Stimulated activated CD8-positive, alpha-beta memory T cell treated with anti-CD3 and anti-CD28 coated beads, Interleukin-12 subunit alpha, Interleukin-12 subunit beta, amount 100 ng/mL, for 1 hour (primary cell): ENCODE data around the gene C1QL2.

Experiments used
- DNase-seq: peaks from one replicate; pipeline ENCODE4 v3.0.0-alpha.2; 2020; ENCODE audit warnings: low read depth

C1QL2 gene

DNA sequence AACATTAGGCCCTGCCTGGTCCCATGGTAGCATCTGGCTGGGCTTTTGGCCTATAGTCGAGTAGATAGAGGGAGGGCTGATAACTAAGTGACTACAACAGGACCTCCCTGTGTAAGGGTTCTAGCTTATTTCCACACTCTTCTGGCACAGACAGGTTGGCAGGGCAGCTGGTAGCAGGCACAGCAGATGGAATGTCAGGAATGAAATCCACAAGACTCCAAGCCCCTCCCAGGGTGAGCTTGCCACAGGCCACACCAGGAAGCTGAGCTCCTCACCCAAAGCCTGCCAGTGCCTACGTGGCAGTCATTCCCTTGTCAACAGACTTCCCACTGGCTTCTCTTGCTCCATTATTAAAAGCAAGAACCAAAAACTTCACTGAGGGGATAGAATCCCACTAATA, 20.7 kb upstream of the C1QL2 start:
- no peak for DNase-seq

DNA sequence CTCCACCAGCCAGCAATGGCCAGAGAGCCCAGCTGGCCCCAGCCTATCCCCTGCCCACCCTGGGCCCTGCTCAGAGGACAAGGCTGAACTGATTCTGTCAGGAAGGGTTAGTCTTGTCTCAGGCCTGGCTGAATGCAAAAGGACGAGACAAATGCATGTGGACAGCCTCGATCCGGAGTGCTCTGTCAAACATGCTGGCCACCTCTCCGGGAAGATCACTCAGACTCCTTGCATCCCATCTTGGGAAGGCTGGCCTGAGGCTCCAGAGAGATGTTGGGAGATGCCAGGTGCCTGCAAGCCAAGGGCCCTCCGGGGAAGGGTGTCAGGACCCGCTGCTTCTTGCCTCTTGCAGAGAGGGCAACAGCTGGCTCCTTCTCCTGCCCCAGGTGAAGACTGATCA, 20.2 kb upstream of the C1QL2 start:
- DNase-seq, result no peak

- no peak for DNase-seq
These were observed 19.3 kb upstream of the C1QL2 start for GRCh38 chr2:119177838-119178190.

DNA sequence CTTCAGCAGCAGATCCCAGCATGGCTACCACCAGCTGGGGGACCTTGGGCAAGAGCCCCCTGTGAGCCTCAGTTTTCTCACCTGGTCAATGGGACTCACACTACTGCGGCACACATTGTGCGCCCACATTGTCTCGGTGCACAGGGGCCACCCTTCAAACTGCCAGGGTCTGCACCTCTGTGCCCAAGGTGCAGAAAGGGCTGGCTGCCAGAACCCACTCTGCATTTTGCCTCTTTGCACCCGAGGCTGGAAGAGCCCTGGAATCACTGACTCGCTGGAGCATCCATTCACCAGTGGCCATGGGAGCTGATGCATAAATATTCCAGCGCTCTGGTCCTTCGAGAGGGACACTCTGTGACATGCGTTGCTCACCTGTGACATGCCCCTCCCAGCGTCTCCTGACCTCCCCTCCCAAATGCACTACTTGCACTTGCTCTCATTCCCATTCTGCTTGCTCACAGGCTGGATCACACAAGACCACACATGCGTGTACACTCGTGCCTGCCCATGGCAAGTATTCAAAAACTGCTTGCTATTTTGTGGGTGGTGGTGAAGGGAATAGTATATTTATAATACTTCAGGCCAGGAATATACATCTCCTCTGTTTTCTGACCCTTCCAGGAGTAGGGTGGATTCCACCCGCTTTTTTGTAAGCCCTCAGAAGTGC, 18.8 kb upstream of the C1QL2 start:
- DNase-seq, result no peak

- no peak for DNase-seq
These were observed 17.0 kb upstream of the C1QL2 start for GRCh38 chr2:119175517-119175916.

DNA sequence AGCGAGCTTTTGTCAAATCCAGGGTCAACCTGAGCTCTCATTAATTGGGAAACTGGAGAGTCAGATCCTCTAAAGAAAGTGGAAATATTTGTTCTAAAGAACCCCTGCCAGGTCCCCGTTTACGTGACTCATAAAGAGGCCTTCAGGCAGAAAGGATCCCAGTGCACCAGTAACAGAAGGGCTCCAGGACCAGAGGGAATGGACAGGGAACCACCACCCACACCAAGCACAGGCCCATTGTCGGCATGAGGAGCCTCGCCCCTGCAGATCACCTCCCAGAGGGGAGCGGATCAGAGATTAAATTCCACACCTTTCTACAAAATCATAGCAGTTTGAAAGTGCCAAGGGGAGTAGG, 16.4 kb upstream of the C1QL2 start:
- DNase-seq, result no peak

- DNase-seq, result peak; percentile 31
These were observed 15.9 kb upstream of the C1QL2 start for GRCh38 chr2:119174216-119174992.

GRCh38 chr2:119173556-119174060, 15.1 kb upstream of the C1QL2 start:
- no peak for DNase-seq

GRCh38 chr2:119170504-119170903, 12.0 kb upstream of the C1QL2 start:
- no peak for DNase-seq

DNA sequence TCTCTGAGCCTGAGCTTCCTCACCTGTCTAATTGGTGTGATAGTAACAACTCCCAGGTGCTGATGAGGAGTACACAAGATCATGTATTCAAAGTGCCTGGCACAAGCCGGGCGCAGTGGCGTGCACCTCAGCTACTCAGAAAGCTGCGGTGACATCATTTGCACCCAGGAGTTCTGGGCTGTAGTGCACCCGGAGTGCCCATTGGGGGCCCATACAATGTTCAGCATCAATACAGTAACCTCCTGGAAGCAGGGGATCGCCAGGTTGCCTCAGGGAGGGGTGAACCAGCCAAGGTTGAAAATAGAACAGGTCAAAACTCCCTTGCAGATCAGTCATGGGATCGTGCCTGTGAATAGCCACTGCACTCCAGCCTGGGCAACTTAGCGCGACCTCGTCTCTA, 11.2 kb upstream of the C1QL2 start:
- DNase-seq, result no peak

GRCh38 chr2:119160361-119160990, 1.9 kb upstream of the C1QL2 start:
- DNase-seq, result no peak

- DNase-seq, result no peak
These were observed 570 bp downstream of the C1QL2 start for GRCh38 chr2:119157850-119158511.

- DNase-seq, result no peak
These were observed 1.4 kb downstream of the C1QL2 start for GRCh38 chr2:119156891-119157773.

- no peak for DNase-seq
These were observed 2.3 kb downstream of the C1QL2 start for GRCh38 chr2:119156105-119156890.

DNA sequence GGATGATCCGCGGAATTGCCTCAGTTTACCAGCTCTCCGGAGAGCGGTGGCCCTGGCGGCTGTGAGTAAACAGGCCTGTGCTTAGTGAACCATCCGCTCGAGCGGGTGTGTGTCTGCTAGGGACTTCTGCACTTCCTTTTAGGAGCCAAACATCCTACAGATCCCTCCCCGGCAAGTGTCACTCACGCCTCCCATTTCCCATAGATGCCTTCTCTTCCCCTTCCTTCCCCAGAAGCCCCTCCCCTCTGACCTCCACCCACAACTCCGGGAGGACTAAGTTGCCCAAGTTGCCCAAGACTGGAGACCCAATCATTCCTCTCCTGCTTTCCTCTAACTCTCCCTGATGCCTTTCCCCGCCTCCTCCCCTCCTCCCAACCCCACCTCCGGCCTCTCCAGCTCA, 2.9 kb downstream of the C1QL2 start:
- DNase-seq, result no peak

- no peak for DNase-seq
These were observed 4.5 kb downstream of the C1QL2 start for GRCh38 chr2:119154076-119154475.

GRCh38 chr2:119149611-119150010, 8.9 kb downstream of the C1QL2 start:
- no peak for DNase-seq

DNA sequence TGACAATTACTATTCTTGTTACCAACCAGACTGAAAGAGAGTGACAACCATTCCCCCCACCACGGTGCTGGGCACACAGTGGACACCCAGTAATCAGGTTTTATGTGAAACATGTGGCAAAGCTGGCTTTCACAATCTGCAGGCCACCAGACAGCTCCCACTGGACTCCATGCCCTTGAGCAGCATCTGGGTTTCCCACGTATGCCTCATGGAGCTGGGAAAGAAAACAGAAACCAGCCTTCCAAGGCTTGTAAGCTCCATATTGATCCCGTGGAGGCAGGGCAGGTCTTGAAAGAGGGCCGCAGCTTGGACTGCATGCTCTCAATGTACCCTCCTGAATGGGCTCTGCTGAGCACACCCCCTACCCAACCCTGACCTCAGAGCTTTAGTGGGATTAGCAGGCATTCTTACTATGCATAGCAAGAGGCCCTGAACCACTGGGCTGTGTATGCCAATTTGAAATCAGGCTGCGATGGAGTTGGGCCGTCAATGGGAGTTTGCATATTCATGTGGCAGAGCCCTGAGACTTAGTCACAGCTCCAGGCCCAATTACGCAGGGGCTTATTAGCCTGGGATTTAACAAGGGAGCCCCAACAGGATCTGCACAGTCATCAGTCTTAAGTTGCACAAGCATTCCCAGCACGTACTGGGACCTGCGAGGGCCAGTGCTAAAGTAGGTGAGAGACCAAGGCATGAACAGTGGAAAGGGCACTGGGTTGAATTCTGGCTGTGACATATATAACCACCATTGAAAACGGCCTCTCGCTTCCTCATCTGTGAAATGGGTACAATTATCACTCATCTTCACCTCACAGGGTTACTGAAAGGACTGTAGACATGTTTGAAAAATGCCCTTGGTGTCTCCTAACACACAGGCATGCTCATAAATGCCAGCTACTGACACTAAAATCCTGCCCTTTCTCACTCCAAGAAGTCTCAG, 10.5 kb downstream of the C1QL2 start:
- no peak for DNase-seq

DNA sequence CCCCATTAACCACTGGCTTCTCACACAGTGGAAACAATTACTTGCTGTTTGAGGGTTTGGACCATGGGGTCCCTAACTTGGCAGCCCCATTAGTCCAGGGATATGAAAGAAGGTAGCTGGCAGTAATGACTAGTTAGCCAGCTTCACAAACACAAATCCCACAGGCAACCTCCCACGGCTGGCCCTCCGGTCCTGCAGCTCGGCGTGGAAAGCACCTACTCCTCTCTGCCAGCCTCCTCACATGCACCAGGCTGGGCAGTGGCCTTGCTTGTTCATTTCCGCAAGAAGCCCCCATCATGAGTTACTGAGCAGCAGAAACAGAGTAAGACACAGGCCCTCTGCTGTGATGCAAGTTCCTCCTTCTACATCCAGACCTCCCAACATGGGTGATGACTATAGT, 13.7 kb downstream of the C1QL2 start:
- DNase-seq, result no peak

DNA sequence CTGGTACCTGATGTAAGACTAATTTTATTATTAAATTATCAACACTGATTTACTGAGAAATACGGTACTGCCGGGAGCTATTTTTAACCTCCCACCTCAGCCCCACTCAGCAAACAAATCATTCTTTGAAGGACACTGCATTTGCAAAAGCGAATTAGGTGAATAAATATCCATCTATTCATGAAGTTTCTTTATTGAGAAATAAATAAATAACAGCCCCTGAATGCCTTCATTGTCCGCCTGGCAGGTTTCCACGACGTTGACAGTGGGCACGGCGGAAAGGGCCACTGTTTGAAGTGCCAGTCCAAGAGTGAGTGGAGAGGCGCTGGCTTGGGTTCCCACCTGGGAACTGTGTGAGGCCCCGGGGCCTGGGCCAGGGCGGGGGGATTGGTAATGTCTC, 15.7 kb downstream of the C1QL2 start:
- DNase-seq, result no peak
